Esophagus muscularis mucosa (tissue), 4 donors: ENCODE data around the gene NRCAM.

Experiments
- EP300 ChIP-seq: sonication (generic); formaldehyde crosslinking; IDR thresholded peaks from one replicate; pipeline ENCODE4 v1.6.1; 2017; ENCODE audit warnings: antibody characterized with exemption
- POLR2A ChIP-seq: fragments of 450-650 bp; IDR thresholded peaks from one replicate; pipeline ENCODE4 v1.6.1; 2017; ENCODE audit warnings: antibody characterized with exemption, moderate library complexity, mild to moderate bottlenecking, low read depth
- TF ChIP-seq, protein P1 (sequence below), 3 experiments: fragments of 200-600 bp in 2 of 3; fragments of 450-650 bp in 1 of 3; sonication (generic) in 2 of 3; IDR thresholded peaks; one replicate each; pipeline ENCODE4 v1.5.1; 2017 to 2019; ENCODE audit warnings: antibody characterized with exemption in 3 of 3, mild to moderate bottlenecking in 2 of 3, moderate library complexity in 1 of 3

GRCh38 chr7:108322925-108323832 lies 133.1 kb downstream of the NRCAM start:
- TF ChIP-seq, protein P1, sequence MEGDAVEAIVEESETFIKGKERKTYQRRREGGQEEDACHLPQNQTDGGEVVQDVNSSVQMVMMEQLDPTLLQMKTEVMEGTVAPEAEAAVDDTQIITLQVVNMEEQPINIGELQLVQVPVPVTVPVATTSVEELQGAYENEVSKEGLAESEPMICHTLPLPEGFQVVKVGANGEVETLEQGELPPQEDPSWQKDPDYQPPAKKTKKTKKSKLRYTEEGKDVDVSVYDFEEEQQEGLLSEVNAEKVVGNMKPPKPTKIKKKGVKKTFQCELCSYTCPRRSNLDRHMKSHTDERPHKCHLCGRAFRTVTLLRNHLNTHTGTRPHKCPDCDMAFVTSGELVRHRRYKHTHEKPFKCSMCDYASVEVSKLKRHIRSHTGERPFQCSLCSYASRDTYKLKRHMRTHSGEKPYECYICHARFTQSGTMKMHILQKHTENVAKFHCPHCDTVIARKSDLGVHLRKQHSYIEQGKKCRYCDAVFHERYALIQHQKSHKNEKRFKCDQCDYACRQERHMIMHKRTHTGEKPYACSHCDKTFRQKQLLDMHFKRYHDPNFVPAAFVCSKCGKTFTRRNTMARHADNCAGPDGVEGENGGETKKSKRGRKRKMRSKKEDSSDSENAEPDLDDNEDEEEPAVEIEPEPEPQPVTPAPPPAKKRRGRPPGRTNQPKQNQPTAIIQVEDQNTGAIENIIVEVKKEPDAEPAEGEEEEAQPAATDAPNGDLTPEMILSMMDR (IDR thresholded peaks at IDR 0.05) = no peak
- TF ChIP-seq POLR2A (no peak), EP300 (no peak)
